OCI-LY7 (cell line): ENCODE measurements around the gene NACC2. TPM values are rescaled to one million over a fixed set of nuclear protein-coding genes. Genes with fewer than 3 reads are reported as not detected.

ENCODE experiments used
- BruUV-seq: library from RNA; stranded (reverse); fragments of 400-500 nt; replicated peaks from 2 replicates; lab custom pipeline; 2021; lab: Mats Ljungman, UMichigan
- CTCF ChIA-PET: fragments of 300-600 bp; sonication (Branson Sonifier 250); formaldehyde crosslinking; loops from one replicate; lab custom pipeline; 2022; ENCODE audit warnings: antibody characterized with exemption; ENCODE audit not compliant: unreplicated experiment; lab: Charles Lee
- POLR2A ChIA-PET: fragments of 300-600 bp; sonication (Branson Sonifier 250); formaldehyde crosslinking; loops from one replicate; lab custom pipeline; 2022; ENCODE audit warnings: antibody characterized with exemption; lab: Charles Lee
- DNase-seq: peaks from one replicate; pipeline ENCODE4 v3.0.0-alpha.2; 2015; ENCODE audit warnings: low spot score
- H2AFZ ChIP-seq: fragments of 200-600 bp; sonication (generic), shearing (Covaris generic); 2 replicates; pipeline ENCODE4 v1.6.1; 2014; ENCODE audit warnings: mild to moderate bottlenecking, antibody characterized with exemption, low read length, moderate library complexity
- H3K27ac ChIP-seq: fragments of 200-600 bp; sonication (generic); 2 replicates; pipeline ENCODE4 v1.5.1; 2014; ENCODE audit warnings: mixed run types, low read depth, mild to moderate bottlenecking, moderate library complexity, low read length, inconsistent platforms; ENCODE audit not compliant: poor library complexity, severe bottlenecking
- H3K36me3 ChIP-seq: fragments of 200-600 bp; sonication (generic); 2 replicates; pipeline ENCODE4 v1.6.1; 2014; ENCODE audit warnings: mild to moderate bottlenecking, antibody characterized with exemption, low read length, moderate library complexity, mixed read lengths; ENCODE audit not compliant: insufficient read depth
- H3K4me1 ChIP-seq: fragments of 200-600 bp; sonication (generic); 2 replicates; pipeline ENCODE4 v1.5.1; 2014; ENCODE audit warnings: mild to moderate bottlenecking, low read length; ENCODE audit not compliant: insufficient read depth, poor library complexity, severe bottlenecking
- H3K4me2 ChIP-seq: fragments of 200-600 bp; sonication (generic); 2 replicates; pipeline ENCODE4 v1.6.1; 2014; ENCODE audit warnings: mild to moderate bottlenecking, low read length
- H3K4me3 ChIP-seq: fragments of 200-600 bp; sonication (generic); 2 replicates; pipeline ENCODE4 v1.5.1; 2014; ENCODE audit warnings: mild to moderate bottlenecking, low read depth, low read length; ENCODE audit not compliant: poor library complexity, severe bottlenecking
- H3K79me2 ChIP-seq: fragments of 200-600 bp; sonication (generic); 2 replicates; pipeline ENCODE4 v1.6.1; 2016; ENCODE audit warnings: low read depth, mild to moderate bottlenecking, low read length, moderate library complexity, mixed read lengths; ENCODE audit not compliant: insufficient read depth
- H3K9me2 ChIP-seq: fragments of 200-600 bp; sonication (generic); 2 replicates; pipeline ENCODE4 v1.6.1; 2016; ENCODE audit warnings: mild to moderate bottlenecking, low read length, mixed read lengths; ENCODE audit not compliant: insufficient read depth
- H3K9me3 ChIP-seq: fragments of 200-600 bp; sonication (generic); 2 replicates; pipeline ENCODE4 v1.6.1; 2014; ENCODE audit warnings: mild to moderate bottlenecking, mixed run types, low read length, mixed read lengths
- H4K20me1 ChIP-seq: fragments of 200-600 bp; sonication (generic); 2 replicates; pipeline ENCODE4 v1.6.1; 2014; ENCODE audit warnings: mild to moderate bottlenecking, antibody characterized with exemption, low read length, moderate library complexity, mixed read lengths; ENCODE audit not compliant: insufficient read depth
- EZH2phosphoT487 ChIP-seq: fragments of 200-600 bp; sonication (generic); IDR thresholded peaks from 2 replicates; pipeline ENCODE4 v1.6.1; 2018; ENCODE audit warnings: low read depth, borderline replicate concordance, mild to moderate bottlenecking, mixed run types, antibody characterized with exemption, low read length, moderate library complexity, mixed read lengths
- intact Hi-C: fragments of 100-400 bp; cut with micrococcal nuclease; formaldehyde crosslinking; loops from one replicate; pipeline ENCODE4 v1.10.0; 2022; ENCODE audit not compliant: unreplicated experiment
- total RNA-seq, 2 experiments: library from RNA; depleted of rRNA in 1 of 2; stranded (reverse); fragments of >200 nt in 1 of 2; shearing (Covaris generic) in 1 of 2; gene quantifications; 2 replicates each; pipeline ENCODE4 v1.2.3, GENCODE V29; 2014 to 2022
- TF ChIP-seq, protein P1 (sequence below): fragments of 200-600 bp; sonication (generic); conservative IDR thresholded peaks from 2 replicates; pipeline ENCODE4 v1.5.1; 2014; ENCODE audit warnings: mild to moderate bottlenecking, antibody characterized with exemption, low read length, moderate library complexity, mixed read lengths

NACC2 gene
- total RNA-seq, 2 experiments from 2014 or later = 0.38 to 0.72 TPM

DNA sequence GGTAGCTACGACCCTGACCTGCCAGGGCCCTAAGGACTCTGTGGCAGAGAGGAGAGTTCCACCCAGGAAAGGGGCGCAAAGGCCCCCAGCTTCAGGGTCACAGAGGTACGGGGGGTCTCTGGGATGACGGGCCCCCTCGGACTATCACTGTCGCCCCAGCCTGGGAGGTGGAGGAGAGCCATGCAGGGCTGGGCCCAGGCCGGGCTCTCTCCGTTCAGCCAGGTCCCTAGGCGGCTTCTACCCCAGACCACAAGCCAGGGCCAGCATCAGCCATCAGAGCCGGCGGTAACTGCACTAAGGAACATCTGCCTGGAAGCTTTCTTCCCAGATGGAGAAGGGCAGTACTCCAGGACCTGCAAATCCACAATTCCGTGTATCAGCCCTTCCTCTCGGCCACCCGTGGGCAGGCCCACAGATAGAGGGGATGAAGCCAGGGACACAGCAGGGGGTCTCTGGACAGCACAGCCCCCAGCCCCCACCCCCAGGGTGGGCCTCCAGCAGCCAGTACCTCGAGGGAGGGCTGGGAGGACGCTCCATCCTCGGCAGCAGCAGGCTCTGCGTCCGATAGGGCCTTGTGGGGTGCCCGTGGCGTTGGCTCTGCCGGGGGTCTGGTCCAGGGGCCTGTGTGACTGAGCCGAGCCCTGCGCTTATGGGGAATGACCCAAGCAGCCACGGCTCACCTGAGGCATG, 38.4 kb downstream of the NACC2 start:
- no TSS peak for BruUV-seq
- no peak for DNase-seq
- no peaks in the 10 kb centered on the region for H3K36me3 ChIP-seq
- no peaks in the 10 kb centered on the region for H4K20me1 ChIP-seq
- no peaks in the 10 kb centered on the region for H3K9me2 ChIP-seq
- TF ChIP-seq, protein P1, sequence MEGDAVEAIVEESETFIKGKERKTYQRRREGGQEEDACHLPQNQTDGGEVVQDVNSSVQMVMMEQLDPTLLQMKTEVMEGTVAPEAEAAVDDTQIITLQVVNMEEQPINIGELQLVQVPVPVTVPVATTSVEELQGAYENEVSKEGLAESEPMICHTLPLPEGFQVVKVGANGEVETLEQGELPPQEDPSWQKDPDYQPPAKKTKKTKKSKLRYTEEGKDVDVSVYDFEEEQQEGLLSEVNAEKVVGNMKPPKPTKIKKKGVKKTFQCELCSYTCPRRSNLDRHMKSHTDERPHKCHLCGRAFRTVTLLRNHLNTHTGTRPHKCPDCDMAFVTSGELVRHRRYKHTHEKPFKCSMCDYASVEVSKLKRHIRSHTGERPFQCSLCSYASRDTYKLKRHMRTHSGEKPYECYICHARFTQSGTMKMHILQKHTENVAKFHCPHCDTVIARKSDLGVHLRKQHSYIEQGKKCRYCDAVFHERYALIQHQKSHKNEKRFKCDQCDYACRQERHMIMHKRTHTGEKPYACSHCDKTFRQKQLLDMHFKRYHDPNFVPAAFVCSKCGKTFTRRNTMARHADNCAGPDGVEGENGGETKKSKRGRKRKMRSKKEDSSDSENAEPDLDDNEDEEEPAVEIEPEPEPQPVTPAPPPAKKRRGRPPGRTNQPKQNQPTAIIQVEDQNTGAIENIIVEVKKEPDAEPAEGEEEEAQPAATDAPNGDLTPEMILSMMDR = no peak
- no peak for TF ChIP-seq EZH2phosphoT487
- no peak overlapping the region for H2AFZ ChIP-seq
- H3K27ac ChIP-seq = no peak overlapping the region
- intact Hi-C loops = no loop called here
- no peak overlapping the region for H3K4me2 ChIP-seq
- H3K9me3 ChIP-seq = no peaks in the 10 kb centered on the region
- no peak overlapping the region for H3K4me3 ChIP-seq
- no peaks in the 10 kb centered on the region for H3K4me1 ChIP-seq
- no peaks in the 10 kb centered on the region for H3K79me2 ChIP-seq
- ChIA-PET POLR2A (no interaction called here), CTCF (no interaction called here)

DNA sequence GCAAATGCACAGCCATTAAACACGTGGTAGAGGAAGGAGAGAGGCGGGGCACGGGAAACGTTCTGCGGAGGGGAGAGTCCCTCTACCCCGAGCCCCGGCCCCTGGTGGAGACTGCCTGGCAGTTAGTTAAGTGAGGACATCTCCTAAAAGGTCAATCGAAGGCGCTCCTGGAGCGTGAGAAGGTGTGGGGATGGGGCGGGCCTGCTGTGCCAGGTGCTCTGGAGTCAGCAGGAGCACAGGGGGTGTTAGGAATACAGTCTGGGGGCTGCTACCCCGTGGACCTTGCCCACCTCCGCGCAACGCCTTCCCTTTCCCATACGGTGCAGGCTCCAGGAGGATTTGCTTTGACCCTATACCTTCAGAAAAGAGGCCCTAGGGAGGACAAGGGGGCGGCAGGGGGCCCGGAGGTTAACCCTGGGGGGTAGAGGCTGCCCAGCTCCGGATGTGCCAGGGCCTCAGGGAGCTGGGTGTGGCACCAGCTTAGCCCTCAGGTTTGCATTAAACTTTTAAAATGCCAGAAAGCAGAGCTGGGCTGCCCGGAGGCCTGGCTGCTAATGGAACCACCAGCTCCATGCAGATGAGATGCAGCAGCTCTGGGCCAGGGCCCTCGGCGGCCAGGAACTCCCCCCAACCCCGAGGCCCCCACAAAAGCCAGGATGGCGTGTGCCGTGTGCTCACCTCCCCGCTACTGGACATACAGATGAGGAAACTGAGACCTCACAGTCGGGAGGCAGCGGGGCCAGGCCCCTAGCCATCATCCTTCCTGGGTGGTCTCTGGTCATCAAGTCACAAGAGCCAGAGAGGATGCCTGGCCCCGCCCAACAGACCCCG, 39.2 kb downstream of the NACC2 start:
- Histone ChIP-seq H3K9me2 (no peaks in the 10 kb centered on the region), H3K4me2 (no peak overlapping the region), H3K79me2 (no peaks in the 10 kb centered on the region), H3K4me1 (no peaks in the 10 kb centered on the region), H3K4me3 (no peak overlapping the region), H3K27ac (no peak overlapping the region), H2AFZ (no peak overlapping the region), H3K36me3 (no peaks in the 10 kb centered on the region), H3K9me3 (no peaks in the 10 kb centered on the region), H4K20me1 (no peaks in the 10 kb centered on the region)
- ChIA-PET POLR2A (no interaction called here), CTCF (no interaction called here)
- DNase-seq = no peak
- intact Hi-C loops = no loop called here
- BruUV-seq = no TSS peak
- TF ChIP-seq, protein P1 = no peak
- no peak for TF ChIP-seq EZH2phosphoT487
